HG02973 (cell line): ENCODE data around the gene IPPK.

Experiments used
- ATAC-seq: cut with Tn5 transposase; IDR thresholded peaks from one replicate; pipeline ENCODE4 v1.9.1; 2021; ENCODE audit warnings: moderate library complexity; ENCODE audit not compliant: unreplicated experiment

IPPK gene

DNA sequence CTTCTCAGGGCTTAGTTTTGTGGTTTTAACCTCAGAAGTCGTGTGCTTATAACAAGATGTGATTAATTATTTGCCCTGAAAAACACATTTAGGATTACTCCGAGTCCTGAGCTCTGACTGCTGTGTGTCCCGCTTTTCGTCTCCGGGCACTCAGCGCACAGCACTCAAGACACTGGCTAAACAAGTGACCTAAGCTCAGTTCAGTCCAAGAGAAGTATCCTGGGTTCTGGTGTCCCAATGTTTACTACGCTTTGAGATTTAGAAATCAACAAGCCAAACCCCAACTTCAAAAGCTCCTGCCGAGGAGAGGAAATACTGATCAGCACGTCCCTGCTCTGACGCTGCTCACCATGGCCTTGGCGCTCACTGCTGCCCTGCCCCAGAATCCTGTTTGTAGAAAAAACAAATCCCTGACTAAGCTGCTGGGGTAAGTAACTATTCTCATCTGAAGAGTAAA, 53.2 kb downstream of the IPPK start:
- no peak for ATAC-seq

DNA sequence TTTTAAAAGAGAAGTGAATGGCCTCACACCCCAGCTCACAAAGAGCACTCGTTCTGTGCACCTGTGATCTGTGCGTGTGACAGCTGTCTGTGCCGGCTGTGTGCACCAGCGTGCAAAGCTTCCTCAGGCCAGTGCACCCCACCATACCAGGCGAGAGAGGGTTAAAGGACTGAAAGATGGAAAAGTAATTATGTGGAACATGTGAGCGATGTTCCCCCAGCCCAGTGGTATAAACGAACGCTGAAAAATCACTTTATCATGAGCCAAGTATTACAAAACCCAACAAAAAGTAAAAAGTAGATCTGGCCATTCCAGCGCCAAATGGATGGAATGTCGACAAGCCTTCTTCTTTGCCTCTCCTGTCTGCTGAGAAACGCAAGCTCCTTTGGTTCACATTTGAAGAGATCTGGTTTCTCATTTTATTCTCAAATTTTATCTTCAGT, 53.7 kb downstream of the IPPK start:
- ATAC-seq: no peak

DNA sequence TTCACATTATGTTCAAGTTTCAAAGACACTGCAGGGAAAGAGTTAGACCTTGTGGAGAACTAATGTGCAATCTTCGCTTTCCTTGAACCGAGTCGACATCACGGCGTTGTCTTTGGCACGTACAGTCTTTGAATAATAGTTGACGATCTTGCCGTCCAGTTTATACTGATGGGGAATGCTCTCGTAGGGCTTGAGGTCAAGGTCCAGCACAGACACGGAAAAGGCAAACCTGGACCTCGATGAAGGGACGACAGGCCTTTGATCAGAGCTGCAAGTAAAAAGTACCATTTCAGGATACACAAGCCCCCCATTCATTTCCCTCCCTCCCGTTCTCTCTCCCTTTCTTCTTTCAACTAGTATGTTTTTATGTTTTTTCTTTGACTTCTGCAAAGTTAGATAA, 54.1 kb downstream of the IPPK start:
- no peak for ATAC-seq

DNA sequence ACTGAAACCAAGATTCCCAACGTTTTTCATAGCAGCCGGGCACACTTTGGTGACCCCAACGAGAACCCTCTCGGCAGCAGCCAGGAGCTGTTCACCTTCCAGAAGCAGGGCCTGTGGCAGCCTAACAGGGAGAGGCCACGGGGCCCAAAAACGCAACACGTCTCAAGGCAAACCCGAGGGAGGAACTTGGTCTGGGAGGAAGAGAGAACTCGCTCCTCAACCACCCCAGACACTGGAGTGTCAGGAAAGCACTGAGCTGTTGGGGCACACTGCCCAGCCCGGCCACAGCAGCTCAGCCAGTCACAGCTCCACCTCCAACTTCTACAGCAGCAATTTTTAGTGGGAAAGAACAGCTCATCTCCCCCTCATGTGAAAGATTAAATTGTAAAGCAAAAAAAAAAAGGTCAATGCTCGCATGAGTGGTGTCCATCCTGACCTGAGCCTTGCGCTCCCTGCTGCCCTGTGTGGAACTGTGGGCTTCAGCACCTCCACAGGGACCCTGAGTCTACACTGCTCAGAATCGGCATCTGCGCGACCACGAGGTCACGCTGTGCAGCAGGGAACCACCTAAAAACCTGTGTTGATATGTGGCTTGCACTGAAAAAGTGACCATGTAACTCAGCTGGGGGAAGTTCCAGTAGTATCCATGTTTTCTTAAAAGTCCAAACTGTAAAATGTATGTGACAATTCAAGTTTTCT, 55.0 kb downstream of the IPPK start:
- no peak for ATAC-seq

DNA sequence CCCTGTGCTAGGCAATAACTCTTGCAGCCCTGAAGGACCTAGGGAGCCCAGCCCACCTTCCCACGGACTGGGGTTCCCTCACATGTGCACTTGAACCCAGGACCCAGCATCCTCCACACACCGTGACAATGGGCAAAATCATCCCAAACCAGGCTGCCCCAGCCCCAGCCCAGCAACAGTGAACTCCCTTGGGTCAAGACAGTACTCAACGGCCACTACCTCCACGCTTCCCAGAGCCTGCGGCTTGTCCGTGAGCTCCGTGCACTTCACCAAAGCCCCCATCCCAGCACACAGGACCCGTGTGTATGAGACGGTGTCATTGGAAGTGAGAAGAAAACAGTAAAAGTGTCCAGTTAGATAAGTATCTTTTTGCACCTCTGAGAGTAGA, 55.8 kb downstream of the IPPK start:
- ATAC-seq: no peak

DNA sequence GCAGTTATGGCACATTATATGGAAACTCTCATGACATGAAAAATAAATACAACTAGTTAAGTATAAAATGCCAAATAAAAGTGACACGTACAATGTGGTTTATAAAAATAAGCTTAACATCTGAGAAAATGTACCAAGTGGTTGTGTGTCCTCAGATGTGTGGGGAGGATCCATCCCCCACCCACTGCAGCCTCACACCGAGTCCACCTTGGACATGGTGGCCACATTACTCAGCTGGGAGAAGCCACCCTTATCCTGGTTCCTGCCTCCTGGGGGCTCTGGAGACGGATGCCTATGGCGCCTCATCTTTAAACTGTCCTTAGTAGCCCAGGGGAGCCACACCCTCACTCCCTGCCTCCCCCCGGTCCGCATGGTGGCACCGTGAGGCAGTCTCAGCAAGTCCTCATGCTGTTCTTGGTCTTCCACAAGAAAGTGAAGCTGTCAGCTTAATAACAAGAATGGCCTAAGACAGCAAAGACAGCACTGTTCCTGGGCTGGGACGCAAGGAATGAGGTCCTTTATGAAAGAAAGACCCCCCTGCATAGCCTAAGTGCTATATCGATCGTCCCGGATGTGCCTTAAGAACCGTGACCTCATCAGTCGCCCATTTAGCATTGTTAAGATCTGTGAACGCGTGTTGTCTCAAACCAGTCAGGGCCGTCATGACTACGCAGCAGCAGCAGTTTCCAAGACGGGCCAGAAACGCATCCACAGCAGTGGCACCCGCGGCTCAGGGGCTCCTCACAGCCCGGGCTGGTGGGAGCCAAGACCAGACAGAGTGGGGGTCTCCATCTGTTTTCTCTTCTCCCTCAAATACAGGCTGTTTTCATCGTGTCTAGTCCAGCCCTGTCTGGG, 56.4 kb downstream of the IPPK start:
- no peak for ATAC-seq

DNA sequence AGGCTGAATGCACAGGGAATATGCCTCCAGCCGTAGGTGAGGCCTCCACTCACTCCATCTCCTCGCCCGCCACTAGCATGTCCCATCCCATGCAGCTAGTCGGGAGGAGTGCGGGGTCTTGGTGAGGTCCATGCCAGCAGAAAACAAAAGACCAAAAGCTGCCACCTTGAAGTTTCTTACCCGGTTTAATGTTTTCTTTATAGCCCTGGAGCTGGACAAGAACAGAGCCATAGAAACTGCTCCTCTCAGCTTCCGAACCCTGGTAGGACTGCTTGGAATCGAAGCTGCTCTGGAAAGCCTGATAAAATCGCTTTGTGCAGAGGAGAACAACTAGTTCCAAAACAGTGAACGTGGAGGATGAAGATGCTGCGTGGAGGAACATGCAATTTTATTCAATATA, 57.1 kb downstream of the IPPK start:
- no peak for ATAC-seq

DNA sequence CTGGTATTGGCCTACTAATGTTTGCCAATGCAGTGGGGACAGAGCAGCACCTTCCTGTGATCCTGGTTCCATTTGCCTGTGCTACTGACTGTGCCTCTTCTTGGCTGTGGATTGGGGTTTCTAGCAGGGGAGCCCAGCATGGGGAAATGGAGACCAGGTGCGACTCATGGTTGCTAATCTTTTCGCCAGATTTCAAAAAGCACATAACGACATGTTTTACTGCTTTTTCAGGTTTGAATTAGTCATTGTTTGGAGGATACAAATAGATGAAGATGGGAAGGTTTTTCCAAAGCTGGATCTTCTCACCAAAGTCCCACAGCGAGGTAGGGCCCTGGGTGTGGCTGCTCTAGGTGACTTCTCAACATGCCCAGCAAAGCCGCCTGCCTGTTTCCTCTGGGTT, 57.6 kb downstream of the IPPK start:
- no peak for ATAC-seq

DNA sequence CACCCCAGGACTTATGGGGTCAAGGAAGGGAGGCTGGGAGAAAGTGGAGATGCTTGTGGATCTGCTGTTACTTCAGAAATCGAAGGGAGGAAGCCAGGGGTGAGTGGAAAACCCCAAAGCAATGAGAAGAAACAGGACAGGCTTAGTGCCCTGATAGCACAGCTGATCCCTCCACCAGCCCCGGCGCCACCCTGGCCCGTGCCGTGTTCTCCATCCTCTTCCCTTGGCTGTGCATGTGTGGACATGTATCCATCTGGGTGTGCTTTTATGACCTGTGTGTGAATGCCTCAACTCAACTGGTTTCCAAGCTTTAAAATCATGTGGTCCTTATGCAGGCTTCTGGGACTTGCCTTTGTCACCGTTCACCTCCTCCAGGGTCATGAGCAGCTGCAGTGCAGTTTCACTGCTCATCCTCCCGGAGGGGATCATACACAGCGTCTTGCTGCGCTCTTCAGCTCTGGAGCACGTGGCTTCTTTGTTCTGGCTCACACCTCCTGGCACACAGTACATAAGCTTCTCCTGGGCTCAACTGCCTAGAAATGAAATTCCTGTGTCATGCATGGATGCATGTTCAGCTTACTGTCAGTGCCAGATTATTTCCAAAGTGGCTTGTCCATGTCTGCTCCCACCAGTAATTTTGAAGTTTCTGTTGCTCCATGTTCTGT, 58.2 kb downstream of the IPPK start:
- ATAC-seq: no peak

DNA sequence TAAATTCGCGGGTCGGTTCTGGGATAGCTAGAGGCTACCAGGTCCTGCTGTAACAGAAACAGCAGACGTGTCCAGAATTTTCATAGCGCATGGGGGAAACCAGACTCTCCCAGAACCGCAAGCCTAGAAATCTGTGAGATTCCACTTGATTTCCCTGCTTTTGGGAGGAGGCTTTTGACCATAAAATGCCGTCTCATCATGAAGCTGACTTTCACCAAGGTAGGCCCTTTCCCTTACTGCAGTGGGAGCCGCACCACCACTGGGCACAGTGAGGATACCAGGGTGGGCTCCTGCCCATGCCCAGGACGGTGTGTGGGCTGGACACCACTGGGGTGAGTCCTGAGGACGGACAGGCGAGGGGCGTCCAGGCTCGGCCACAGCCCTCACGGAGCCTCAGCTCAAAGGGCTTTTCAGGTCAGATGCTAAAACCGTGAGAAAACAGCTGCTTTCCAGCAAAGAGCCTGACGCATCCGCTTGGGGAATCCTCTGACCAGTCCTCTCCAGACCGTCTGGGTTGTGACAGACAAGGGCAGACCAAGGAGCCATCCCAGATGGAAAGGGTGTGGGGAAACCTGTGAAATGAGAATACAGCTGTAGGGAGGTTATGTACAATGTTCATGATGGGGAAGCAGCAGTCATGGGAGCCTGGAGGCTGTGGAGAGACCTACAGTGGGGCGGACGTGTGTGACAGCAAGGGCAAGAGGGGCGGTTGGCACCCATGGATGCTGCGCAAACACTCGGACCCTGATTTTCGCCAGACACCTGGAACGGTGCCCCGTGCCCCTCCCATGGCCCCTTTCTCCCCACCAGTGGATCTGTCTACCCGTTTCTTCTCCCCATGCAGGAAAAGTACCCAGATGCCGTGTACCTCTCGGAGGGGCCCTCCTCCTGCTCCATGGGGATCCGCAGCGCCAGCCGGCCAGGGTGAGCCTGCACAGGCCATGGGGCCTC, 59.2 kb downstream of the IPPK start:
- no peak for ATAC-seq

DNA sequence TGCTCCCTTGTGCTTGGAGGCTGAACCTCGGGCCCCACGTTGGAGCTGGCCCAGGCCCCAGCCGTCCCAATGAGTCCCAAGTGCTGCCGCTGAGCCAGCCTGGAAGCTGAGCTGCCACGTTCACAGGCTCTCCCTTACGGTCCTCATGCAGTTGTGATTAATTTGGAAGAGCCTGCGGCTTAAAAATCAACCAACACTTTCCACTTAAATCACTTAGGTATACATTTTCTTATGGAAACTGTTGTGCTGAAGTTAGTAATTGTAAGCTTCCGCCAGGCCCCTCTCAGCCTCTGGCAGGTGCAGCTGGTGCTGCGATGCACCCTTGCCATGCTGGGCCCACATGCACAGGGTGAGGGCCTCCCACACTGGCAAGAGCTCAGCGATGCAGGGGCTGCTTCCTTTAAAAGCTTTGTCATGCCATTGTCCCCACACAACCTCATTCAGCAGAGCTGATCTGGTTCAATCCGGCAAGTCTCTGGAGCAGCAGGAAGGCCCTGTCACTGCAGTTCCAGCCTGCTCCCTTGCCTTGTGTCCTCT, 61.0 kb downstream of the IPPK start:
- no peak for ATAC-seq

DNA sequence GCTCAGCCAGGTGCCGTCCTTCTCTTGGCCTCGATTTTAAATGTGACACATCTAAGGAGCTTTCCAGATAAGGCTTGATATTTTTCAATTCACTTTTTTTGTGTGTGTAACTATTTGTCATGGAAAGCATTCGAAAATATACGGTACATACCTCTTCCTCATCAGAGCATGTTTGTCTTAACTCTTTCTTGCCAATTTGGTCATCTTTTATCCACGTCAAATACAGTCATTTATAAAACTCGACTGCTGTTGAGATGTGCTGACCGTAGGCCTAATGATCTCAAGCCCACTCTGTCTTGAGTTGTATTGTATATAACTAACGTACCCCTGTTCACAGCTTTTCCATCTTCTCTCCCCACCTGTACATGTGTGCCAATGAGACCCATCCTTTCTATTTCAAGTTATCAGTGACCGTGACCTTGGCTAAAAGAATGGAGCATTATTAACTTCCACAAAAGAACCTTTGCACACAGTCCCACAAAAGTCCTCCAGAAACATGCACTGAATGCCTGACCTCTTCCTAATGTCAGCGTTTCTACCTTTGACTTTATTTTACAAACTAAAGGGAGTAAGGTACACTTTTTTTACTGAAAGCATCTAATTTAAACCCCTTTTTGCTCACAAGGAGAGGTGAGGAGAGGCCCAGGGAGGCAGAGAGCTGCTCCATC, 61.6 kb downstream of the IPPK start:
- ATAC-seq: no peak

DNA sequence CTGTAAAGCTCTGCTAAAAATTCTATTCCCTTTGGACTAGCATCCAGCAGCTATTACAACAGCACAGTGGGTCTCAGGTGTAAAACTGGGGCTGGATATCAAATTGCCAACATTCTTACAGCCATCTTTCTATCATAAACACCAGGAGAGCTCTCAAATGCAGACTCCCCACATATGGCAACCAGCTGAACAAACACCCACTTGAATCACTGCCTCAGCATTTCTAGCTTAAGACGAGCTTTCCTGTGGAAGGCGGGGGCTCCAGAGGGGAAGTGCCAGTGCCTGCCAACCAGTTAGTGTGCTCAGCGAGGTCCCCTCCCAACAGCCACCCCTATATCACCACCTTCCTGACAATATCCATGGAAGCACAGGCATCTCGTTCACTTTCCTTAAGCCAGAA, 62.2 kb downstream of the IPPK start:
- no peak for ATAC-seq

DNA sequence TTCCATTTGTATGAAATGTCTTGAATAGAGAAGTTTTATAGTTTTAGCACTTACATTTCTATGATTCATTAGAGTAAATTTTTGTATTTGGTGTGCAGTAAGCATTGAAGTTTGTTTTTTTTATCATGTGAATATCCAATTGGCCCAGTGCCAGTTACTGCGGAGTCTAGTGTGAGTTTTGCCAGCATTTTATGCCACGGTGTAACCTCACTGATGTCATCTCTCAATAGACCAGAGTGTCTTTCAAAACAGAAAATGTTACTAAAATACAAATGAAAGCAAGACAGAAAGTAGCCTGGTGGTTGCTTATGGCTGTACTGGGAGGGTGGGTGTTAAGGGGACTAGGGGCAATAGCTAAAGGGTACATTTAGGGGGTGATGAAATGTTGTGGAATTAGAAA, 62.8 kb downstream of the IPPK start:
- ATAC-seq: no peak

DNA sequence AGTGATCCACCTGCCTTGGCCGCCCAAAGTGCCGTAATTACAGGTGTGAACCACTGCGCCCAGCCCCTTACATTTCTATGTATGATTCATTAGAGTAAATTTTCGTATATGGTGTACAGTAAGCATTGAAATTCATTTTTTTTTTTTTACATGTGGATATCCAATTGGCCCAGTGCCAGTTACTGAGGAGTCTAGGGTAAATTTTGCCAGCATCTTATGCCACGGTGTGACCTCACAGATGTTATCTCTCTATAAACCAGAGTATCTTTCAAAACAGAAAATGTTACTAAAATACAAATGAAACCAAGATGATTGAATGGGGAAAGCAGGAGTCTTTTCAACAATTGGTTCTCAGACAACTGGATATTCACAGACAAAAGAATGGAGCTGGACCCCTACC, 64.7 kb downstream of the IPPK start:
- no peak for ATAC-seq

DNA sequence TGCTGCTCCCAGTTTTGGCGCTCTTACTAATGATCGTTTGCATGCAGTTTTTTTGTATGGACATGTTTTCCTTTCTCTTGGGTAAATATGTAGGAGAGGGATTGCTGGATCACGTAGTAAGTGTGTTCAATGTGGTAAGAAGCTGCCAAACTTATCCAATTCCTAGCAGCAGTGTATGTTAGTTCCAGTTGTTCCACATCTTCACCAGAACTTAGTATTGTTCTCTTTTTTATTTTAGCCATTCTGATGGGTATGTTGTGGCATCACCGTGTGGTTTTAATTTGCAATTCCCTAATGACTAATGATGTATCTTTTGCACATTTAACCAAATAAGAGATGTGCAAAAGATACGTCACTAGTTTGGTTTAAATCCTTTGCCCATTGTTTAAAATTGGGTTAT, 65.9 kb downstream of the IPPK start:
- ATAC-seq: no peak

DNA sequence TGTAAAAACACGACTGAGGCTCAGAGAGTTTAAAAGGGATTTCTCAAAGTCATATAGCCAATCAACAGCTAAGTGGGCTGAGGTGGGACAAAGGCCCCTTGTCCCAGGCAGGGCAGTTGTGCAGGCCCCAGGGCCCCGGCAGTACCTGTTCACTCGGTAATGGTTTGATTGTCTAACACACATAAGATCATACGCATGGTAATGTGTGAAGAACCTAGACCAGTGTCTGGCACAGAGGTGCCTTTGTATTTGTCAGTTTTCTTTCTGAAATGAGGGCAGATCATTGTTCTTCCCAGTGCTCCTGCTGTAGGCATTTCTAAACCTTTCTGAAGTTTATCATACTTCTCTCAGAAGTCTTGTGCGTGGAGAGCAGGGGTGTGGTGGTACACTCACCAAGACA, 66.8 kb downstream of the IPPK start:
- no peak for ATAC-seq

DNA sequence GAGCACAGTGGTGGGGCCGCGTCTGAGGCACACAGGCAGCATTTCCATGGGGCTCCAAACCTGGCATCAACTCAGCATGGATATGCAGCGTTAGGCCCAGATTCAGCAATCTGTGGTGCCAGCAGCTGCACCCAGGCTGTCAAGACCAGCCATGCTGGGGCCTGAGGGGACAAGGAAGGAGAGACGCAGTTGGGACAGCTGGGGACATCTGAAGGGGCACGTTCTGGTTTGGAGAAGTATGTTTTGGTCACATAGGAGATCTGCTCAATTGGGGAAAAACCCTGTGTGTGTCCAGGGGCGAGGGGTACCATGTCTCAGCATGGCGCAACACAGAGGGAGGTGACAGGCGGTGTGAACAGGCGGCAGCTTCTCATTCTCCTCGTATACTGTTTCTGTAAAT, 67.5 kb downstream of the IPPK start:
- ATAC-seq: no peak

DNA sequence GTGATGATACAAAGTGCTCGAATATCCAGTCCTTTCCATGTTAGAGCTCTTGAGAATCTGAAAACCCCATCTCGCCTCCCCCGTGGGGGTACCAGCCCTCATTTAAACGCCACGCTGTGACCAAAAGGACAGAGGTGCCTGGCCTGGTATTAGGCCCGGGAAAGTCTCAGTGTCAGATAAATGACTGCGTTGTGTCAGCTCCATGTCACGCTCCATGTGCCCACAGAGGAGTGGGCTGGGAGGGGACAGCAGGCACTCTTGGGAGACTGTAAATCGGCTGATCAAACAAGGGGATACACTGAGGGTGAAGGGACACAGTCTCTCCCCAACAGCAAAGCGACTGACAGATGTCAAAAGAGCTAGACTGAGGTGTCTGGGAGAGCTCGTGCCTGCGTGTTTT, 68.5 kb downstream of the IPPK start:
- no peak for ATAC-seq
